ENCODE data around the gene PALLD.
A peak's percentile ranks its signal among the peaks of the same experiment; 100 is the strongest.
"Not testable (repeated sequence)": the region's sequence is repeated elsewhere in the genome, so short reads cannot be mapped to it uniquely, and the experiment has no call there.

Gene PALLD

DNA sequence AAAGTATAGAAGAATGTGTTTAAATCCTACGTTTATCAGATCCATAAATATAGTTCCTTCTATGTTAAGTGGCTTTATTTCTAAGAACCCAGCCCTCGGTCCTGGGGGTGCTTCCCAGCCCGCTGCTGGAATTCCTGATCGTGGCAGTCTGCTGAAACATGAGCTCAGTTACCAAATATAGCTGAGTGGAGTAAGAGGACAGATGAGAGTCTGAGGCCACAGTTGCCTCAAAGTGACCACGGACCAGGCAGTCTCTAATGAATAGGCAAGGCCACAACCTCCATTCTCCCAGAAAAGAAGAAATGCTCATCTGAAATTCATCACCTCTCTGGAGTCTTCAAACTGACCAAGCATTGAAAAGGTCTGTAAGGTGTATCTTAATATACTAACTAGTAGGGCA lies at the start of gene PALLD:
TSS of gene PALLD (plus strand) at position 219 of the 400 bp plus-strand sequence.
- DNase-seq (ENCODE audit: low read depth), result no peak

DNA sequence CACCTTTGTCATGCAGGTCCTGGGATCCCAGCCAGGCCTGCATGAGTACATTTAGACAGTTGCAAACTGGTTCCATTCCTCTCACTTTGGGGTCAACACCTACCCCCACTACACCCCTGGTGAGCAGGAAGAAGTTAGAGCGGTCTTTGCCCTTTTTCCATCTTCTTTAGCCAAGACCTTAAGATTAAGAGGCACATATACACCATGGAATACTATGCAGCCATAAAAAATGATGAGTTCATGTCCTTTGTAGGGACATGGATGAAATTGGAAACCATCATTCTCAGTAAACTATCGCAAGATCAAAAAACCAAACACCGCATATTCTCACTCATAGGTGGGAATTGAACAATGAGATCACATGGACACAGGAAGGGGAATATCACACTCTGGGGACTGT lies 47.8 kb upstream of the PALLD start:
- not testable (repeated sequence) for DNase-seq (ENCODE audit: low read depth)

GRCh38 chr4:168449719-168450452 lies 47.0 kb upstream of the PALLD start:
- no peak for DNase-seq (ENCODE audit: low read depth)

DNA sequence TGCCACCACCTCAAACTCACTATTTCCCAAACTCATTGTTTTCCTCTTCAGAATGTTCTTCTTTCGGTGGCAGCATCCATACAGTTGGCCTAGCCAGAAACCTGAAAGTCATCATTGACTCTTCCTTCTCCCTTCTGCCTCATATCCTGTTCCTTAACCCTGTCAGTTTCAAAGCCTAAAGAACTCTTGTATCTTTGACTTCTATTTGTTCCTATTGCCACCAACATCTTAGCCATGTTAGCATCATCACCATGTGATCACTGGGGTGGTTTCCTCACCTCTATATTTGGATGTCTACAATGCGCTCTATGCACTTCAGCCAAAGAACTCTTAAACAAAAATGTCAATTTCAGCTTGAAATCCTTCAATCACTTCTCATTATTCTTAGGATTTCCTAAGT lies 45.5 kb upstream of the PALLD start:
- no peak for DNase-seq (ENCODE audit: low read depth)

DNA sequence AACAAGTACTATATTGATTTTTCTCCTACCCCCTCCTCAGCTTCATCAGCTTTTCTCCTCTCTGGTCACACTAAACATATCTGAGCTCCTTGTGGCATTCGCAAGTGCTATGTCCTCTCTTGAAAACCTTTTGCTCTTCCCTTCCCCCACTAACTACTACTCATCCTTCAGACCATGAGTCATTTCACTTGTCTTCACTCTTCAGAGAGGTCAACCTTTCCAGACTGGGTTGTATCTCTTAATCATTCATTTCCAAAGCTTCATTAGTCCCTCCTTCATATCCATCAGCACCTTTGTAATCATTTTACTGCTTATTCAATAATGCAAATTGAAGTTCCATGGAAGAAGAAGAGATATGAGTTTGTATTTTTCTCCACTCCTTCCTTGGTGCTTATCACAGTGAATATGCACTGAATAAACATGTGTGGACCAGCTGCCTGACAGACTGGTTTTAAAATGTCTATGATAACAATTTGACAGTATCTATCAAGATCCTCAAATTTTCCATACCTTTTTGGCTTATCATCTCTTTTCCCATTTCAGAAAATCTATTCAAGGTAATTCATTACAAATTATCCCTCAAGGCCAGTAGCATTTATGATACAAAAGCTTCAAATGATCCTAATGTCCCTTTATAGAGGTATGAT lies 45.0 kb upstream of the PALLD start:
- DNase-seq (ENCODE audit: low read depth), result no peak

- no peak for DNase-seq (ENCODE audit: low read depth)
Measured at GRCh38 chr4:168453146-168453545, 43.7 kb upstream of the PALLD start.

GRCh38 chr4:168458256-168458655 lies 38.6 kb upstream of the PALLD start:
- DNase-seq (ENCODE audit: low read depth), result not testable (repeated sequence)

DNA sequence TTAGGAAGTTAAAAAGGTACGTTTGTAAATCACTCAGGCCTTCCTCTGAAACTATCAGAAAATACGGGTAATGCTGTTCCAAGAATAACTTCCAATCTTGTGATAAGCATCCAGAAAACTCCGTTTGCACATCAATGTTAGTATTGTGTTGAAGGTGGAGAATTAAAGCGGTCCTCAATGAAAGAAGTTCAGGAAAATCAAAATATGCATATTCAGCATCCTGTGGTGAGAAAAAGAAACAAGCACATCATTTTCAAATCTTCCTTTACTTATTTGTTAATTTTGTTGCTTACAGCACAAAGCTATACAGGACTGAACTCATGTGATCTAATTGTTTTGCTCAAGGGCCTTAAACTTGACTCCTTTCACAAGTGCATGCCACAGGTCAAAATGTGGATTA lies 35.0 kb upstream of the PALLD start:
- no peak for DNase-seq (ENCODE audit: low read depth)

DNA sequence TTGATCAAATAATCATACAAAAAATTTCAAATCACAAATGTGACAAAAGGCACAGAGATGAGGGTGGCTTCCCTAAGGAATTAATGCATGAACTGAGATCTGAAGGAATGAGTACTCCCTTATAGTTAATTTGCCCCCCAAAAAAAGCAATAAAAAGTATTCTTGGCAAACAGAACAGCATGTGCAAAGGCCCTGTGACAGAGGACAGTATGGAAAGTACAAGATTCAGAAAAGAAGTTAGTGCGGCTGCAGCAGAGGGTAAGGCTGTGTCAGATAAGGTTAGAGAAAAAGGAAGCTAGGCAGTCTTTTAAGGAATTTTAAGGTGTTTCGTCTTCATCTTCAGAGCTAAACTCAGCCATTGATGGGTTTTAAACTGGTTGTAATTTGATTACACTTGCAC lies 23.9 kb upstream of the PALLD start:
- no peak for DNase-seq (ENCODE audit: low read depth)

GRCh38 chr4:168474660-168475320 lies 22.1 kb upstream of the PALLD start:
- DNase-seq (ENCODE audit: low read depth), result no peak

- no peak for DNase-seq (ENCODE audit: low read depth)
Measured at GRCh38 chr4:168475745-168476144, 21.1 kb upstream of the PALLD start.

- no peak for DNase-seq (ENCODE audit: low read depth)
Measured at GRCh38 chr4:168478868-168479267, 18.0 kb upstream of the PALLD start.

DNA sequence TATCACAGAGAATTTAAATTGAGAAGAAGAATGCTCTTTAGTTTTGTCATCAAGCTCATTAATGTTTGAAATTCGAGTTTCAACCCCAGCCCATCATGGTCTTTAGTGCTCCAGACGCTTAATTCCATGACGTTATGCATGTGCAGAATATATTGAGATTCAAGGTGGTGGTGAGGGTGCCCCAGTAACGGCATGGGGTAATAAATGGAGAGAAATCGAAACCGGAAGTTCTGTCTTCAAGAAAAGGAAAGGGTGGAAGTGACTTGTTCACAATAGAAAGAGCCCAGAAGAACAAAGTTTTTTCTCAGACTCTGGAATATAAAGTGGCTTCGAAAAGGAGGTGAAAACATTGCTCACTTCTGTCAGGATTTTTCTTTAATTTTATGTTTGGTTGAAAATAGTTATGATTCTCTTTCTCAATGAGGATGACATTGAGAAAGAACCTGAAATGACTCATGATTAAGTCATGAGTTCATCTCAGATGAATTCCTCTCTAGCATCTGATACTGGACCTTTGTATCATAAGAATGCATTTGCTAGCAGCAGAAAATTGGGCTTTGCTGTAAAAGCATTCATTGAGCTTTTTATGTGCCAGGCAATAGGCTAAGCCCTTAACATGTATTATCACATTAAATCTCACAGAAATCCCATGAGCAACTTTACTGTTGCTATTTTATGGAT lies 15.8 kb upstream of the PALLD start:
- no peak for DNase-seq (ENCODE audit: low read depth)

DNA sequence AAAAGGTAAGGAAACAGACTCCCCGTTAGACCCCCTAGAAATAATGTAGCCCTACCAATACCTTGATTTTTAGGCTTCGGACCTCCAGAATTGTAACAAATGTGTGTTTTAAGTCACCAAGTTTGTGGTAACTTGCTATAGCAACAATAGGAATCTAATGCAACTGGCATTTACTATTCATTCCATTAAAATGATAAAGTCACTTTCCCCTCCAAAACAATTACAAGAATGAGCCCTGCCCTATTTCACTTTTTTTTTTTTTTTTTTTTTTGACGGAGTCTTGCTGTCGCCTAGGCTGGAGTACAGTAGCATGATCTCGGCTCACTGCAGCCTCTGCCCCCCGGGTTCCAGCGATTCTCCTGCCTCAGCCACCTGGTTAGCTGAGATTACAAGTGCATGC lies 13.0 kb upstream of the PALLD start:
- DNase-seq (ENCODE audit: low read depth), result no peak

DNA sequence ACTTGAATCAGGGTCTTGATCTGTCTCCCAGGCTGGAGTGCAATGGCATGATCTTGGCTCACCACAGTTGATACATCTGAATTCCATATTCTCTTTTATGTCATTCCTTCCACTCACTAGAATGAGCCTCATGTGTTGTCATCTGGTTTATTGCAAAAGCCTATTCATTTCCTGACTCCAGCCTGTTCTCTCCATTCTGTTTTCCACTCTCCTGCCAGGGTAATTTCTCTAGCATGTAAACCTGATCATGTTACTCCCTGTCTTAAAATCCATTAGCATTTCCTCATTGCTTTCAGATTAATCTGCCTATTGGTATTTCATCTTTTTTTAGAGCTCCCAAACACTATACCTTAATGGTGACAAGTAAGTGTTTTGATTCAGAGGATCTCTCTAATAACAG lies 12.2 kb upstream of the PALLD start:
- peak; percentile 81 for DNase-seq (ENCODE audit: low read depth)

DNA sequence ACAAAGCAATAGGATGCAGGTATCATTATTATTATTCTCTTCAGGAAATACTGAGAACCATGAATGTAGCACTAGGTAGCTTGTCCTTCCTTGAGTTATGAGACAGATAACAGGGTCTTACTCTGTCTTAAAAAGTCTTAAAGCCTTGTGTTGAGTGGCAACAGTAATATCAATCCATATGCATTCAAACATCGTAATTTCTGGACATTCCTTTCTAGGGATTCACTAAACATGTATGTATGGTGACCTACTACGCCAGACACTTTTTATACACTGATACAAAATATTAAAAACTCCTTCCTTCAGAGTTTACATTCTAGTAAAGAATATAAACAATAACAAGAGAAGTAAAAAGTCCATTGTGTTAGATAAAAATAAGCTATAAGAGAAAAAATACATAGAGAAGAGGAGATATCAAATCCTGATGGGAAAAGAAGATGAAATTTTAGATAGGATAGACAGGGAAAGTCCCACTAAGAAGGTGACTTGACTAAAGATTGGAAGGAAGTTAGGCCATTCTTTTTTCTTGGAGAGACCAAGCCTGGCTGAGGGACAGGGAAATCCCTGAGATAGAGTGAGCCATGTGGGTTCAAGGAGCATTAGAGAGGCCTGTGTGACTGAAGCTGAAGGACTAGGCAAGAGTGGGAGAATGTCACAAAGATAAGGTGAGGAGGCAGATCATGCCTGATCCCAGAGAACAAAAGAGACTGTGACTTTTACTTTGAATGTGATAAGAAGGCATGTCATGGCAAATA lies 11.5 kb upstream of the PALLD start:
- no peak for DNase-seq (ENCODE audit: low read depth)

- DNase-seq (ENCODE audit: low read depth), result no peak
Measured at GRCh38 chr4:168486912-168487281, 10.0 kb upstream of the PALLD start.

DNA sequence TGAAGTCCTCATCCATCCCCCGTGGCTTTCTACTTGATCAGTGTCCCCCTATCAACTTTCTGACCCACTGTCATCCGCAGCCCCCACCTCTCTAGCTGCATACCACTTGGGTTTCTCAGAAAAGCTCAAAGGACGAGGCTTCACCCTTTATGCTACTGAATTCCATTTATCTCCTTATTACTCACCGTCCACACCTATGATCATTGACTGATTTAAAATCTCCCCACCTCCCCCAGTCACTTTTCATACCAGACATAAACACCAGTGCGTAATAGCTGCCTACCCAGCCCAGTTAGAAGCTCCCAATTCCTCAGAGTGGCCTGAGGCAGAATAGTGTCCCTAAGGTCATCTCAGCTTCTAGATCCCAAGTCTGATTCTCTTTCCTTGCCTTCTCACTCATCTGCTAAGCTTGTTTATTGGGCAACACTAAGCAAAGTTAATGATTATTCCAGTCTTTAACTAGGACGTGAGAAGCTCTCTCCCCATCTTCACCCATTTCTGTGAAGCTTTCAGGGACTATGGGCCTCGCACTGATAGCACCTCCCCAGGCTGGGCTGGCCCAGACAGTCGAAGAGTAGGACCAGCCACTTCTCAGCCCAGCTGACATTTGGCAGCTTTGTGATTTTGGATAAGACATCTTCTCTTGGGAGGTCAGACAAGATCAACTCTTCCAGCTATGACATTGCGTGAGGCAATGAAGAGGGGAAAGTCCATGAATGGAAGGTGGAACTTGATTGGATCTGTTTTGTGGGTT lies 9.4 kb upstream of the PALLD start:
- DNase-seq (ENCODE audit: low read depth), result no peak

DNA sequence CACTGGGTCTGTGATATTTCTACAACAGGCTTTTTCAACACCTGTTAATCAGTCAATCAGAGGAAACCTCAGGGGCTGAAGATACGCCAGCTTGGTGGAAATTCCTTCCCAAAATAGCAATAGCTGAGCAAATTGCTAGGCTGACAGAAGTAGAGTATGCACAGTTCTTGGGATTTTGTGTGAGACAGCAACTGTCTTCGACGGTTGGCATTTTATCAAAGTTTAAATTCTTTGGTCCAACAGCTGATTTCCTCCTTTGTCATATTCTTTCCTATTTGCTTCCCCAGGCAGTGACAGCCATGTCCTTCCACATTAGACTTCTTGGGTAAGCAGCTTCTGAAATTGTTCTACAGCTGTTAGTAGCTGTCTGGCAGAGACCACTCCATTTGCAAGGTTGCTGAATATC lies 8.0 kb upstream of the PALLD start:
- no peak for DNase-seq (ENCODE audit: low read depth)

DNA sequence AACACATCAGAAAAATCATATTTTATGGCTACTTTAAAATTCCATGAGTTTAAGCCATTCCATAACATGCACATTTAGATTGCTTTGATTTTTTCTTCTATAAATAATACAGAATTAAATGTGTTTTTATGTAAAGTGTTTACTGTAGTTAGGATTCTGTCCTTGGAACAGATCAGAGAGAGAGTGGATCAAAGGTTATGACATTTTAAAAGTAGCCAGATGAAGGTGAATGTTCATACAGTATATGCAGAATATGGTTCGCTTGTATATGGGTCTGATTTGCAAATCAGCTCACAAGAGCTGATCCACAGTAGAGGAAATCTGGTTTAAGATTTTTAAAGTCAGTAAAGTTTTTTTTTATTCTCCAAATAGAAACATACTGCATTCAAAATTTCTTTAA lies 7.2 kb upstream of the PALLD start:
- DNase-seq (ENCODE audit: low read depth), result no peak

GRCh38 chr4:168490711-168491110 lies 6.1 kb upstream of the PALLD start:
- DNase-seq (ENCODE audit: low read depth), result no peak
